ENCODE data around the gene ISCU. TPM values are rescaled to one million over a fixed set of nuclear protein-coding genes. Genes with fewer than 3 reads are reported as not detected.

Gene ISCU
- polyA plus RNA-seq, 1 donor (not counting 4 experiments of a cell fraction or from before 2014, with no cell fraction given) = 106 TPM

DNA sequence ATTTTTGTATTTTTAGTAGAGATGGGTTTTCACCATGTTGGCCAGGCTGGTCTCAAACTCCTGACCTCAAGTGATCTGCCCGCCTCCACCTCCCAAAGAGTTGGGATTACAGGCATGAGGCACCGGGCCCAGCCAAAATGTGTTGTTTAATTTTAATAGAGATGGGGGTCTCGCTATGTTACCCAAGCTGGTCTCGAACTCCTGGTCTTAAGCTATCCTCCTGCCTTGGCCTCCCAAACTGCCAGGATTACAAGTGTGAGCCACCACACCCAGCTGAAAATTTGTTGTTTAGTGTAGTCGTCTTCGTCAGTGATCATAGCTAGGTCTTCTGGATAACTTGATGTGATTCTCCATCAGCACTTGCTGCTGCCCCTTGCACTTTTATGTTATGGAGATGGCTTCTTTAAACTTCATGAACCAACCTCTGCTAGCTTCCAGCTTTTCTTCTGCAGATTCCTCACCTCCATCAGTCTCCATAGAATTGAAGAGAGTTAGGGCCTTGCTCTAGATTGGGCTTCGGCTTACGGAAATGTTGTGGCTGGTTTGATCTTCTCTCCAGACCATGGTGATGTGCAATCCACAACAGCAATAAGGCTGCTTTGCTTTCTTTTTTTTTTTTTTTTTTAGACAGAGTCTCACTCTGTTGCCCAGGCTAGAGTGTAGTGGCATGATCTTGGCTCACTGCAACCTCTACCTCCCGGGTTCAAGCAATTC, 13.0 kb downstream of the ISCU start:
- DNase-seq (ENCODE audit: low read depth, low spot score) (no peak), FAIRE-seq (no peak)
- Histone ChIP-seq H3K79me2 (ENCODE audit: control insufficient read depth, insufficient read depth, low read length) (no peaks in the 10 kb centered on the region), H3K4me1 (ENCODE audit: control insufficient read depth, extremely low read depth, insufficient read depth, low read length) (no peaks in the 10 kb centered on the region), H3K4me3 (ENCODE audit: control insufficient read depth in 2 of 3, extremely low read depth in 1 of 3, insufficient read depth in 2 of 3, low read depth in 1 of 3, low read length in 3 of 3) (no peak overlapping the region), H3K36me3 (ENCODE audit: control insufficient read depth in 2 of 2, extremely low read depth in 1 of 2, insufficient read depth in 2 of 2, low read length in 2 of 2) (no peaks in the 10 kb centered on the region), H2AFZ (ENCODE audit: control insufficient read depth, low read length) (no peak overlapping the region), H3K9ac (ENCODE audit: control insufficient read depth, extremely low read depth, insufficient read depth, low read length) (no peak overlapping the region), H4K20me1 (ENCODE audit: control insufficient read depth, extremely low read depth, insufficient read depth, low read length) (no peaks in the 10 kb centered on the region), H3K9me1 (ENCODE audit: control insufficient read depth, extremely low read depth, insufficient read depth, low read length) (no peaks in the 10 kb centered on the region), H3K9me3 (ENCODE audit: control insufficient read depth, low read depth, low read length) (no peaks in the 10 kb centered on the region), H3K27me3 (ENCODE audit: control insufficient read depth, extremely low read depth, insufficient read depth, low read length) (peaks cover 7% of the 10 kb centered on the region), H3K4me2 (ENCODE audit: control insufficient read depth, extremely low read depth, insufficient read depth, low read depth, low read length) (no peak overlapping the region), H3K27ac (ENCODE audit: control insufficient read depth, insufficient read depth, low read length) (no peak overlapping the region)
- TF ChIP-seq, protein P1, sequence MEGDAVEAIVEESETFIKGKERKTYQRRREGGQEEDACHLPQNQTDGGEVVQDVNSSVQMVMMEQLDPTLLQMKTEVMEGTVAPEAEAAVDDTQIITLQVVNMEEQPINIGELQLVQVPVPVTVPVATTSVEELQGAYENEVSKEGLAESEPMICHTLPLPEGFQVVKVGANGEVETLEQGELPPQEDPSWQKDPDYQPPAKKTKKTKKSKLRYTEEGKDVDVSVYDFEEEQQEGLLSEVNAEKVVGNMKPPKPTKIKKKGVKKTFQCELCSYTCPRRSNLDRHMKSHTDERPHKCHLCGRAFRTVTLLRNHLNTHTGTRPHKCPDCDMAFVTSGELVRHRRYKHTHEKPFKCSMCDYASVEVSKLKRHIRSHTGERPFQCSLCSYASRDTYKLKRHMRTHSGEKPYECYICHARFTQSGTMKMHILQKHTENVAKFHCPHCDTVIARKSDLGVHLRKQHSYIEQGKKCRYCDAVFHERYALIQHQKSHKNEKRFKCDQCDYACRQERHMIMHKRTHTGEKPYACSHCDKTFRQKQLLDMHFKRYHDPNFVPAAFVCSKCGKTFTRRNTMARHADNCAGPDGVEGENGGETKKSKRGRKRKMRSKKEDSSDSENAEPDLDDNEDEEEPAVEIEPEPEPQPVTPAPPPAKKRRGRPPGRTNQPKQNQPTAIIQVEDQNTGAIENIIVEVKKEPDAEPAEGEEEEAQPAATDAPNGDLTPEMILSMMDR (optimal IDR thresholded peaks at IDR 0.05 in 1 of 3, IDR thresholded peaks at IDR 0.05 in 1 of 3, conservative IDR thresholded peaks at IDR 0.05 in 1 of 3; ENCODE audit: extremely low read depth in 1 of 3, insufficient read depth in 2 of 3, low read length in 3 of 3) = no peak
- TF ChIP-seq EZH2 (IDR thresholded peaks at IDR 0.05; ENCODE audit: low read length) = no peak
- dilution Hi-C loops (cut with MboI; ENCODE audit: extremely low pct_ligation_motif_present, low sequenced_read_pairs) = no loop called here

DNA sequence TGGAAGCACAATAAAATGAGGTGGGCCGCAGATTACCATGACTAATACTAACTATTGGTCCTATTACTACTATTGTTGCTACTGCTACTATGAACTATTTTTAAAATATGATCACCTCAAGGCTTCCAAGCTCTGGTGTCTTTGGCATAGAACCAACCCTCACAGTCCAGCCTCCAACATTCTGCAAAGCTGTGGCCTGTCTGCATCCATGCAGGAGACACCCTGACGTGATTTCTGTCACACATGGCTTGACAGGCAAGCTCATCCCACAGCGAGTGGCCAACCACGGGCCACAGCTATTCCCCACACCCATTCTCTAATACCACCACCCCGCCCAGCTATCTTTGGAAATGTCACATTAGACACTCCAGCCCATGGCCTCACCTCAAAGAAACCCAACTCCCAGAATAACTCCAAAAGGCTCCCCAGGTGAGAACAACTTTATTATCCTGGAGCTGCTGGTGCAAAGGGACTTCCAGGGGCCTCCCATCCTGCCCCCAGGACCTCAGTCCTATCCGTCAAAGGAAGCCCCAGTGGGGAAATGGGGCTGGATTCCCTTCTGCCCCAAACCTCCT, 14.4 kb downstream of the ISCU start:
- Histone ChIP-seq H3K9me3 (ENCODE audit: control insufficient read depth, low read depth, low read length) (no peaks in the 10 kb centered on the region), H3K79me2 (ENCODE audit: control insufficient read depth, insufficient read depth, low read length) (no peaks in the 10 kb centered on the region), H3K9me1 (ENCODE audit: control insufficient read depth, extremely low read depth, insufficient read depth, low read length) (no peaks in the 10 kb centered on the region), H4K20me1 (ENCODE audit: control insufficient read depth, extremely low read depth, insufficient read depth, low read length) (no peaks in the 10 kb centered on the region), H3K27ac (ENCODE audit: control insufficient read depth, insufficient read depth, low read length) (no peak overlapping the region), H3K36me3 (ENCODE audit: control insufficient read depth in 2 of 2, extremely low read depth in 1 of 2, insufficient read depth in 2 of 2, low read length in 2 of 2) (no peaks in the 10 kb centered on the region), H3K9ac (ENCODE audit: control insufficient read depth, extremely low read depth, insufficient read depth, low read length) (no peak overlapping the region), H3K27me3 (ENCODE audit: control insufficient read depth, extremely low read depth, insufficient read depth, low read length) (peaks cover 7% of the 10 kb centered on the region), H3K4me2 (ENCODE audit: control insufficient read depth, extremely low read depth, insufficient read depth, low read depth, low read length) (no peak overlapping the region), H3K4me3 (ENCODE audit: control insufficient read depth in 2 of 3, extremely low read depth in 1 of 3, insufficient read depth in 2 of 3, low read depth in 1 of 3, low read length in 3 of 3) (no peak overlapping the region), H3K4me1 (ENCODE audit: control insufficient read depth, extremely low read depth, insufficient read depth, low read length) (no peaks in the 10 kb centered on the region), H2AFZ (ENCODE audit: control insufficient read depth, low read length) (no peak overlapping the region)
- TF ChIP-seq, protein P1 (optimal IDR thresholded peaks at IDR 0.05 in 1 of 3, IDR thresholded peaks at IDR 0.05 in 1 of 3, conservative IDR thresholded peaks at IDR 0.05 in 1 of 3; ENCODE audit: extremely low read depth in 1 of 3, insufficient read depth in 2 of 3, low read length in 3 of 3) = no peak
- TF ChIP-seq EZH2 (IDR thresholded peaks at IDR 0.05; ENCODE audit: low read length) = no peak
- FAIRE-seq (no peak), DNase-seq (ENCODE audit: low read depth, low spot score) (no peak)
- dilution Hi-C loops (cut with MboI; ENCODE audit: extremely low pct_ligation_motif_present, low sequenced_read_pairs) = no loop called here

All from keratinocyte (primary cell).